Activated CD8-positive, alpha-beta T cell treated with anti-CD3 and anti-CD28 coated beads for 36 hours (primary cell): ENCODE results near the gene AREG. TPM values are rescaled to one million over a fixed set of nuclear protein-coding genes. Genes with fewer than 3 reads are reported as not detected.

Experiments used
- ATAC-seq: fragments of 200-7000 bp; cut with Tn5 transposase; one replicate; pipeline ENCODE4 v1.10.0; 2021; ENCODE audit warnings: mild to moderate bottlenecking, moderate library complexity
- CTCF ChIA-PET: fragments of 350-600 bp; sonication (Branson Sonifier 250); formaldehyde crosslinking; loops from one replicate; lab custom pipeline; 2021; ENCODE audit warnings: antibody characterized with exemption; lab: Charles Lee
- POLR2A ChIA-PET: fragments of 350-600 bp; sonication (Branson Sonifier 250); formaldehyde crosslinking; loops from one replicate; lab custom pipeline; 2021; ENCODE audit warnings: antibody characterized with exemption; lab: Charles Lee
- DNase-seq: peaks from one replicate; pipeline ENCODE4 v3.0.0-alpha.2; 2020
- H3K27ac Mint-ChIP-seq: one replicate; pipeline ENCODE4 v1.8.0; 2021; ENCODE audit warnings: mild to moderate bottlenecking, mixed read lengths
- H3K27me3 Mint-ChIP-seq: one replicate; pipeline ENCODE4 v1.8.0; 2021; ENCODE audit warnings: mixed read lengths
- H3K36me3 Mint-ChIP-seq: one replicate; pipeline ENCODE4 v1.8.0; 2021; ENCODE audit warnings: low read depth, mixed read lengths
- H3K4me1 Mint-ChIP-seq: one replicate; pipeline ENCODE4 v1.8.0; 2021; ENCODE audit warnings: low read depth, mixed read lengths
- H3K4me3 Mint-ChIP-seq: one replicate; pipeline ENCODE4 v1.8.0; 2021; ENCODE audit warnings: mild to moderate bottlenecking, moderate library complexity, mixed read lengths
- H3K9me3 Mint-ChIP-seq: one replicate; pipeline ENCODE4 v1.8.0; 2021; ENCODE audit warnings: mixed read lengths
- CTCF ChIP-seq: fragments of 200-600 bp; IDR thresholded peaks from one replicate; pipeline ENCODE4 v1.8.0; 2022; ENCODE audit warnings: antibody characterized with exemption, mild to moderate bottlenecking
- intact Hi-C: fragments of 100-400 bp; cut with micrococcal nuclease; formaldehyde crosslinking; loops from one replicate; pipeline ENCODE4 v1.10.0; 2022
- total RNA-seq, 2 experiments: library from RNA; stranded (reverse); gene quantifications; one replicate each; pipeline ENCODE4 v1.2.3, GENCODE V29; 2021

Gene AREG
- total RNA-seq, 2 experiments from 2014 or later = 0.67 to 0.99 TPM

- Mint-ChIP-seq H3K36me3 (no peaks in the 10 kb centered on the region), H3K4me1 (no peaks in the 10 kb centered on the region), H3K27me3 (no peaks in the 10 kb centered on the region), H3K27ac (no peak overlapping the region), H3K9me3 (no peaks in the 10 kb centered on the region), H3K4me3 (no peak overlapping the region)
- DNase-seq = no peak
- no peak for TF ChIP-seq CTCF
- ChIA-PET CTCF (no interaction called here), POLR2A (no interaction called here)
- no peak for ATAC-seq
- intact Hi-C loops = no loop called here
These were observed 9.2 kb downstream of the AREG start for GRCh38 chr4:74453829-74454742.

- no peak for ATAC-seq
- H3K27me3 Mint-ChIP-seq = no peaks in the 10 kb centered on the region
- no peaks in the 10 kb centered on the region for H3K4me1 Mint-ChIP-seq
- no peak overlapping the region for H3K4me3 Mint-ChIP-seq
- no peak for DNase-seq
- H3K9me3 Mint-ChIP-seq = peaks cover 3% of the 10 kb centered on the region
- TF ChIP-seq CTCF = no peak
- no peaks in the 10 kb centered on the region for H3K36me3 Mint-ChIP-seq
- POLR2A ChIA-PET = no interaction called here
- CTCF ChIA-PET = interaction anchor here (0.7 kb wide), 1 partner anchor 10 kb away, joined by 3 read pairs; the partner anchor contains the start of gene AREG
- no peak overlapping the region for H3K27ac Mint-ChIP-seq
- intact Hi-C loops = no loop called here
These were observed 10.6 kb downstream of the AREG start for GRCh38 chr4:74455361-74456055.

- CTCF ChIA-PET = interaction anchor here (0.7 to 0.8 kb wide), 3 partner anchors 11 to 135 kb away, joined by 3 read pairs; partner anchors contain the start of gene AREG
- H3K36me3 Mint-ChIP-seq = no peaks in the 10 kb centered on the region
- no peaks in the 10 kb centered on the region for H3K4me1 Mint-ChIP-seq
- DNase-seq (no peak), ATAC-seq (no peak)
- no peak overlapping the region for H3K4me3 Mint-ChIP-seq
- no peak for TF ChIP-seq CTCF
- peaks cover 3% of the 10 kb centered on the region for H3K9me3 Mint-ChIP-seq
- H3K27me3 Mint-ChIP-seq = no peaks in the 10 kb centered on the region
- POLR2A ChIA-PET = no interaction called here
- H3K27ac Mint-ChIP-seq = no peak overlapping the region
- intact Hi-C loops = no loop called here
These were observed 11.3 kb downstream of the AREG start for GRCh38 chr4:74456056-74456744.

GRCh38 chr4:74456849-74457395, 12.0 kb downstream of the AREG start:
- no peak overlapping the region for H3K27ac Mint-ChIP-seq
- TF ChIP-seq CTCF = no peak
- H3K27me3 Mint-ChIP-seq = no peaks in the 10 kb centered on the region
- ChIA-PET POLR2A (no interaction called here), CTCF (interaction anchor here (0.7 to 1.3 kb wide), 3 partner anchors 12 to 136 kb away, joined by 3 to 6 read pairs (median 3); partner anchors contain the start of gene AREG)
- intact Hi-C loops = no loop called here
- no peak for ATAC-seq
- H3K9me3 Mint-ChIP-seq = peaks cover 3% of the 10 kb centered on the region
- no peaks in the 10 kb centered on the region for H3K36me3 Mint-ChIP-seq
- H3K4me1 Mint-ChIP-seq = no peaks in the 10 kb centered on the region
- no peak overlapping the region for H3K4me3 Mint-ChIP-seq
- DNase-seq = no peak
